ENCODE measurements around the gene LMO1.

Gene LMO1

GRCh38 chr11:8263109-8263768 is 439 bp downstream of the LMO1 start:
- no peak for DNase-seq (ENCODE audit: low read depth)

DNA sequence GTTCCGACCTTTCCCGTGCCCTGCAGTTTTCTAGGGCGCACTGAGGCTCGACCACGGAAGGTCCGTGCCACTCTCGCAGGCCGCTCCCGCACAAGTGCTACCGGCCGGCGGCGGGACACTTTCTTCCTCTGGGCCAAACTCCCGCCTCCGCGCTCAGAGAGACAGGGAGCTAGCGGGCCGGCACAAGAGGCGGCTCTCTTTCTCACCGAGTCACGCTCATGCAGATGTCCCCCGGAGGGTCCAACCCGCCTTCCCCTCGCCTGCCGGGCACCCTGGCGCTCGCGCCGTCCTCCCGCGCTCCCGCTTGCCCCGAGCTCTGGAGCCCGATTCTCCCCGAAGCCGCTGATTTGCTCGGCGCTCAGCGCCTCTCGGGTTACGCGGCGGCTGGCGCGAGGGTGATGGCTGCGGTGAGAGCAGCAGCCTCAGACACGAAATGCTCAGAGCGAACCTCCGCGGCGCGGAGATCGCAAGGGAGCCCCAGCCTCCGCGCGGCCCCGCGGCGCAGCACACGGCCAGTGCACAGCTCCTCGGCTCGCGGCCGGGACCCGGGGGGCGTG is 1.0 kb downstream of the LMO1 start:
- no peak for DNase-seq (ENCODE audit: low read depth)

DNA sequence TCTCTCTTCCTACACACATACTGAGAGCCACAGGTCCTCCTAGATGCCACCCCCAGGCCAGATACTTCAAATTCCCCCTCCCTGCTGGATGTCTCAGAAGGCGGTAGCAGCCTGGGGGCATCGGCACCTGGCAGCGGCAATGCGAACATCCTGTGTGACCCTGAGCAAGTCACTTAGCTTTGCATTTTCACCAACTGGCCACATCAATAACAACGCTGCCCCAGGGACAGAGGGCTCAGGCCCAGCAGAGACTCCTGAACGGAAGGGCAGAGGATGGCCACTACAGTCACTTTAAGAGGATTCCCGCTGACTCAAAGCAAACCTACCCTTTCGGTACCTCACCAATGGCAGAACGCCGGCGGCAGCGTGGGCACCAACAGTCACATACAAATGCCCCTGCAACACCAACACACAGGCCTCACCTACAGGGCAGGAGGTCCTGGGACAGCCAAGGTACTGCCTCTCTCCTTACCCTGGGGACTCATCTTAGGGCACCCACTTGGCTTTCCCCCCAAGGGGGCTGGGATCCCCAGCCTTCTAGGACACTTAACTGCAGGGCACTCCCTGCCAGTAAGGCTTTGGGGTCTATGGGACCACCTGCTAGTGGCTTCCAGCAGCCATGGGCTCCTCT is 1.6 kb downstream of the LMO1 start:
- no peak for DNase-seq (ENCODE audit: low read depth)

DNA sequence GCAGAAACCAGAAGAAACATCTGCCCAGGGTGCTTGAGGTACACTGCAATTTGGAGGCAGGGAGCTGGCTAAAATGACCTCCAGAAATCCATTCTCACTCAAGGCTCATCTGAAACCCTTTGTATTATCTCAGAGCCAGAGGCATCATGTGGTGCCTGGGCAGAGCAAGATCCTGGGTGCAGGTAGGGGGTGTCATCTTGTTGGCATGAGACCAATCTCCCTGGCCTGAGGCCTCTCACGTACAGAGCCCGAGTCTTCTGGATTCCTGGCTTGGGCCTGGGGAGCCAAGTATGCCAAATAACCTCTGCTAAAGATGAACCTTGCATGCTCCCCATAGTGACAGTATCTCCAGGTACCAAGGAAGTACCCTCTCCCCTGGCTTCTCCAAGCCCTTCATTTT is 2.4 kb downstream of the LMO1 start:
- no peak for DNase-seq (ENCODE audit: low read depth)

DNA sequence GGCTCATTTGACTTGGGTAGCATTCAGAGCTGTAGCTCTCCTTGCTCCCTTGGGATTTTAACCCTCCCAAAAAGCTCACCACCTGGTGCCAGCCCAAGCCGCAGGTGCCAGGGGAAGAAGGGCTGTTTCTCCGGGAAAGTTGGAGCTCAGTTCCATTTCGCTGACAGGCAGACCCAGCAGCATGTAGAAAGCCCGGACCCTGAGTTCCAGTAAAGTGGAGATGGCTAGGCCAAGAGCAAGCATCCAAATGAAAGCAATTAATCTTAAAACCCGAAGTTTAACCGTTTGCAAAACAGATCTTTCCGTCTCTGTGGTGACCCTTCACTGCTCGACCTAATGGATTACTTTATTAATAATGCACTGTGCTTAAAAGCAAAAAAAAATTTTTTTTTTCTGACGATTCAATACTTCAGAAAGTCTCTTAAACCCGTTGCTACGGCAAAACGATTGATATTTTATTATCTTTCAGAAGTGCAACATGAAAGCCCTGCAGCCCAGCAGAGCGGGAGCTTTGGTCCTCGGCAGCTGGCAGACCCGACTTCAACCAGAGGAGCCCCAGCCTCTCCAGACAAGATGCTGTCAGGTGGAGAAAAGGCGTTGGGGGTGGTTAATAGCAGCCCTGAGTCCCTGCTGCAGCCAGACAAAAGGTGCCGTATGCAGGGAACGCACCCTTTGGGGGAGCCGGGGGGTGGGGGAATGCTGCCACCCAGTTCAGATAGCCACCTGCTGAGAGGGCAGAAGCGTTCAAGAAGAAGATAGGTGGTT is 3.3 kb downstream of the LMO1 start:
- DNase-seq (ENCODE audit: low read depth): no peak

GRCh38 chr11:8259306-8259959 is 4.2 kb downstream of the LMO1 start:
- no peak for DNase-seq (ENCODE audit: low read depth)

DNA sequence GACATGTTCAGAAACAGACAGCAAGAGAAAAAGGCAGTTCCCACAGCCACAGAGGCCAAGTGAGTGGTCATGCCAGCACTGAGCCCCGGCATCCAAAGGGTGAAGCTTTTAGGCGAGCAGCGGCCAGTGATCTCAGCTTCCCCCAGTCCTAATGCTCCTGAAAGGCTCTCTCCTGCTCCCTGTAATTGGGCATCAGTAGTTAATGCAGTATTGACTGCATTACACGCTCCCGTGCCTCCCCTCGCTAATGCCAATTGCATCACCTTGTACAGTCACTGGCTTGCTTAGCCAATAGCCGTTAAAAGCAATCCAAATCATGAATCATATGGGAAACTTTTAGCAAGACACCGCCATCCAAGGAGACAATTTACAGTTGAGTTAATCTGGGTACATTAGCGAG is 4.9 kb downstream of the LMO1 start:
- DNase-seq (ENCODE audit: low read depth): no peak

GRCh38 chr11:8258289-8258688 is 5.4 kb downstream of the LMO1 start:
- no peak for DNase-seq (ENCODE audit: low read depth)

- DNase-seq (ENCODE audit: low read depth): no peak
Measured at GRCh38 chr11:8257003-8257664, 6.5 kb downstream of the LMO1 start.

- no peak for DNase-seq (ENCODE audit: low read depth)
Measured at GRCh38 chr11:8256271-8257002, 7.2 kb downstream of the LMO1 start.

- DNase-seq (ENCODE audit: low read depth): no peak
Measured at GRCh38 chr11:8253566-8253965, 10.1 kb downstream of the LMO1 start.

DNA sequence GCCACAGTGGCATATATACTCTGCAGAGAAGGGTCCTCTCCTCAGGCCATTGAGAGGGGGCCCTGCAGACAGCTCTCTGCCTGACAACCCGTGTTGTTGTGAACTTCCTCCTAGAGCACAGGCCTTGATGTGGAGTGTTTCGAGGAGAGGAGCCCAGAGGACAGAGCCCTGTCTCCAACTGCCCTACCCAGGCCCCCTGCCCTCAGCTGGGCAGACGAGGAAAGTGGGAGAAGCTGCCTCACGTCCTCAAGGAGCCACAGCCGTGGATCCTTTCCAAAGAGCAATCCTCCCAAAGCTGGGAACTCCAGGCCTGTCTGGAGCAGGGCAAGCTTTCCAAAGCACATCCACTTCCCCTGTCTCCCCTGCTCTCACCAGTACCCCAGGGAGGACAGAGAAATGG is 10.7 kb downstream of the LMO1 start:
- DNase-seq (ENCODE audit: low read depth): no peak

DNA sequence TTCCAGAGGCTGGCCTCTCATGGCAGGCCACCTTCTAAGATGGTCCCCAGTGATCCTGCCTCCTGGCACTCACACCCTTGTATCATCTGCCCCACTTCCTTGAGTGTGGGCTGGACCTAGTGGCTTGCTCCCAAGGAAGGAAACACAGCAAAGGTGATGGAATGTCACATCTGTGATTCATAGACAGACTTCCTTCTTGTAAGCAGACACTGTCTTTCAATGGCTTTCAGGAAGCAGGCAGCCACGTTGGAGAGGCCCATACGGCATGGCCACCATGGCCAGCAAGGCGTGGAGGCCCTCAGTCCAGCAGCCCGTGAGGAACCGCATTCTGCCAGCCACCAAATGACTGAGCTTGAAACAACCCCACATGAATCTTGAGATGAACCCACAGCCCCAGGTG is 11.3 kb downstream of the LMO1 start:
- no peak for DNase-seq (ENCODE audit: low read depth)

DNA sequence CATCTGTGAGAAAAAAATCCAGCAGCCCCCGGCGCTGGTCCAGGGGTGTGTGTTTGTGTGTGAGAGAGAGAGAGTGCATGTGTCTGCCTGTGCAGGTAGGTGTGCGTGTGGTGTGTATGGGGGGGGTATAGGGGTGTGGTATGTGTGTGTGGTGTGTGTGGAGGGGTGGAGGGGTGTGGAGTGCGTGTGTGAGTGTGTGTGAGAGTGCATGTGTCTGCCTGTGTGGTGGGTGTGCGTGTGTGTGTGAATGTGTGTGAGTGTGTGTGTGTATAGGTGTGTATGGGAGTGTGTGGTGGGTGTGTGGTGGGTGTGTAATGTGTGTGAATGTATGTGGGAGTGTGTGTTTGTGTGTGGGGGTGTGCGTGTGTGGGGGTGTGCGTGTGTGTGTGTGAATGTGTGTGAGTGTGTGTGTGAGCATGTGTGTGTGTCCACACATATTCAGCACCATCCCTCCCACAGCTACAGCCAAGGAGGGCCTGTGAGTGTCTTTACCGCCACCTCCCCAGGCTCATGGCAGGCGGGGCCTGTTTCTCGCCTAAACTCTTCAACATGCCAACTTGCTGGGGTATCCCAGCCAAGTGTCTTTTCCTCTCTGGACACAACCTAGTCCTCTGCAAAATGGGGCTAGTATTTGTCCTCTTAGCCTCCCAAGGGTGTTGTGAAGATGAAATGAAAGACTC is 11.9 kb downstream of the LMO1 start:
- no peak for DNase-seq (ENCODE audit: low read depth)

DNA sequence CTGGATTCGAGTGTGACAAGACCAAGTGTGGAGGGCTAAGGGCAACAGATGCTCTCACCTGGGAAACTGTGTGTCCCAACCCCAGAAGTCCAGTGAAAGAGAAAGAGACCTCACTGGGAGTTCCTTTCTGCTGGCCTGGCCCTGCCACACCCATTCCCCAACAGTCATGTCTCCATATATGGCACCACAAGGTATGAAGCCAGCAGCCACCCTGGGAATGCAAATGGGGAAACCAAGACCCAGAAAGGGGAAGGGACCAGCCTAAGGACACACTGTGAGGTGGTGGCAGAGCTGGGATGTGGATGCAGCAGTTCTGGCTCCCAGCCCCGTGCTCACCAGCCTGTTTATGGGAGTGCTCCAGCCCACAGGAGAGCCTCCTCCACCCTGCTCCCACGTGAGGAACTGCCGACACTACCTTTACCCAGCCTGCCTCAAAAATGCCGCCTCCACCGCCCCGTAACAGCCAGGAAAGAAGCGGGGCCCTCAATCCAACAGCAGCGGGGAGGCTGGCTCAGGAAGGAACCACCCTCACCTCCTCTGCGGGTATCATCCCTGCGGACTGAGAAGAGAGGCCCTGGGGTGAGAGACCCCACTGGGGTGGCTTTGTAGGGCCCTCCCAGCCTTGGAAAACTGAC is 12.6 kb downstream of the LMO1 start:
- no peak for DNase-seq (ENCODE audit: low read depth)

GRCh38 chr11:8250434-8250833 is 13.2 kb downstream of the LMO1 start:
- no peak for DNase-seq (ENCODE audit: low read depth)

- DNase-seq (ENCODE audit: low read depth): no peak
Measured at GRCh38 chr11:8249482-8249881, 14.2 kb downstream of the LMO1 start.

DNA sequence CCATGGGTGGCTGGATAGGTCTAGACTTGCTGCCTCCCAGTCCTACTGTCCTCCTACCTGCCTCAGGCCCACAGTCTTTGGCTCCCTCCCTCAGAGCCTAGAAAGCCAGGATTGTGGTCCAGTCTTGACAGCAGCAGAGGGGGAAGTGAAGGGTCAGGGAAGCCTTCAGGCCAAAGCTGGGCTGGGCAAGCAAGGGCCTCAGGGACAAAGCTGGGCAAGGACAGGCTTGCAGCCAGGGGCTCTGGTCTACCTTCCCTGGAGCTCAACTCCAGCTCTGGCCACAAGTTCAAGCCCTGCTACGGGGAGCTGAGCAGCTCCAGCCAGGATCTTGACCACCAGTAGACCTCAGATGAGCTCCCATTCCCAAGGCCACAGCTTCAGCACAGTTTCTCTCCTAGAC is 14.9 kb downstream of the LMO1 start:
- DNase-seq (ENCODE audit: low read depth): no peak

GRCh38 chr11:8247312-8247711 is 16.4 kb downstream of the LMO1 start:
- DNase-seq (ENCODE audit: low read depth): no peak

DNA sequence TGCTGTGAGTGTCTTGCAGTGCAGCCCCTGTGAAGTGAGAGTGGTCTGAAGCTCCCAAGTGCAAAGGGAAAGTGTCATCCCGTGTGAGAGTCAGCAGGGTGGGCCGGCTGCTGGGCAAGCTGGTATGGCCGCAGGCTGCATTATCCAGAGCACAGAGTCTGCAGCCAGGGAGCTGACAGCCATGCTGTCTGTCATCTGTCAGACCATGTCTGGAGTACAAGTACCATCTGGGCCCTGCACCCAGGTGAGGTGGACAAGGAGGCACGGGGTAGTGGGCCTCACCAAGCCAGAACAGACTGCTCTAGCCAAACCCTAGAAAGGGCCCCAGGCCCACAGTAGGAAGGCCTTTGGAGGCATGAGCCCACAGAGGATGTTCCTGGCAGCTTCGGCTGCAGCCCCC is 20.2 kb downstream of the LMO1 start:
- no peak for DNase-seq (ENCODE audit: low read depth)
